Stimulated activated naive CD4-positive, alpha-beta T cell (primary cell): ENCODE data around the gene H3-3A.

Experiments used
- DNase-seq, 6 experiments: peaks; one replicate each; lab custom pipeline; 2025; lab: John Stamatoyannopoulos, UW

Gene H3-3A

DNA sequence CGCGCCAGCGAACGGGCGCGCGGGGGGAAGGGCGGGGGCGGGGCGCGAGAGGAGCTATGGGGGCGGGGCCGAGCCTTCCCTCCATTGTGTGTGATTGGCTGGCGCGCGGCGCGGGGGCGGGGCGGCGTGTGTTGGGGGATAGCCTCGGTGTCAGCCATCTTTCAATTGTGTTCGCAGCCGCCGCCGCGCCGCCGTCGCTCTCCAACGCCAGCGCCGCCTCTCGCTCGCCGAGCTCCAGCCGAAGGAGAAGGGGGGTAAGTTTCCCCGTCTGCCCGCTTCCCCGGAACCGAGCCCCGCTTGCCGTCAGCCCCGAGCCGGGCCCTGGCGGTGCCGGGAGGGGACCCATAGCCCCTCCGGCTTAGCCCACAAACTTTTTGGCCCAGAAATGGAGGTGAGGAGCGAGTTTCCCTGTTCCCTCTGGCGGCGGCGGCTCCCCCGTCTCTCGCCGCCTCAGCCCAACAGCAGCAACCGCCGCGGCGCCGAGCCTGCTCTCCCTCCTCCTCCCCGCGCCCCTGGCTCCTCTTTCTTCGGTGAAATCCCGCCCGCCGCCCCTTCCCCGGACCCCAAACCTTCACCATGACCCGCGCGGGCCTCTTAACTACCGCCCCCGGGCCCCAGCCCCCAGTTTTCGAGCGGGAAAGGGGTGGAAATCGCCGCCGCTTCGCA is at the start of gene H3-3A:
Gene H3-3A (plus strand): TSS at position 159 of the 666 bp plus-strand sequence. CDS start 1,636 bp downstream, outside the sequence.
- DNase-seq = peak; percentile 95 to 99 (median 98)

DNA sequence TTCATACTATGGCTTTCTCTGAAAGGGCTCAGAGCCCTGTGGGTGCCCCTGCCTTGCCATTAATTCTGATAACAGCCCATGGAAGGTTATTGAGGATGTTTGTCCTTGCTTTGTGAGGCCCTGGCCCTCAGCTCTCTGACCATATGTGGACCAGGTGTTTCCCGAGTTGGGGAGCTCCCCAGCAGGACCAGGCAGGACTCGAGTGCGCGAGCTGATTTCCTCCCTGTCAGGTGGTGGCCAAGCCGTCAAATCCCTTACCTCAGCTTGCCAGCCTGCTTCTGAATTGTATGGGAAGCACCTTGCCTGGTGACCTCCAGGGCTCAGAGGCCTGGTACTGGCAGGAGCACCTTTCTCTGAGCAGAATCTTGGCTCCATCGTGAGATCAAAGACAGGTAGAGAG is 45.4 kb upstream of the H3-3A start:
- DNase-seq = no peak

GRCh38 chr1:226019572-226019971 is 42.9 kb upstream of the H3-3A start:
- DNase-seq = no peak

- DNase-seq = no peak
Measured at GRCh38 chr1:226021401-226021800, 41.1 kb upstream of the H3-3A start.

DNA sequence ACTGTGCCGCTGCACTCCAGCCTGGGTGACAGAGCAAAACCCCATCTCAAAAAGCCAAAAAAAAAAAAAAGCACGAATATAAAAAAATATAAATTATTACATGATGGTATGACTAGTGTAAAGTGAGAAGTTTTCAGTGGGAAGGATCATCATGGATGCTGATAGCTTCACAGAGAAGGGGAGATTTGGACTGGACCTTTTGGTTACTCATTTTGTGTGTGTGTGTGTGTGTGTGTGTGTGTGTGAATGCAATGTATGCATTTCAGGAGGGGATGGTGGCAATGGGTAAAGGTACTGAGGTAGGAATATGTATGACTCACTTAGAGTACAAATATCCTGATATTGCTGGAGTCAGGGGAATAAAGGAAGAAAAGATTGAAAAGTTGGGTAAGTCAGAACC is 40.7 kb upstream of the H3-3A start:
- DNase-seq = no peak

DNA sequence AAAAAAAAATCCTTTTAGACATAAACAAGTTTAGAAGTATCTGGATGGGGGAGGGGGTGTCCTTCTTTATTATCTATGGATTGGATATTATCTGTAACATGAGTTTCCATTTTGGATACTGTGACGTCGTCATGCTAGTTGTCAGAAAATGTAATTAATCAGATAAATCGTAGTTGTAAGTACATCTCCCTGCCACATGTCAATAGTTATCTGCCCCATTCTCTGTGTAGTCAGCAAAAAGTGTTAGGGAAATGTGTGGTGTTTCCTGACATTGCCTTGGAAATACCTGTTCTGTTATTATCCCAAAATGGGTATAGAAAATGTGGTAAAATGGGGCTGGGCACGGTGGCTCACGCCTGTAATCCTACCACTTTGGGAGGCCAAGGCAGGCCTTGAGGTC is 38.8 kb upstream of the H3-3A start:
- DNase-seq = no peak

- no peak for DNase-seq
Measured at GRCh38 chr1:226026833-226027232, 35.7 kb upstream of the H3-3A start.

- DNase-seq = no peak
Measured at GRCh38 chr1:226027538-226028217, 34.8 kb upstream of the H3-3A start.

- no peak for DNase-seq
Measured at GRCh38 chr1:226029093-226029496, 33.4 kb upstream of the H3-3A start.

- DNase-seq = no peak
Measured at GRCh38 chr1:226029568-226030225, 32.8 kb upstream of the H3-3A start.

GRCh38 chr1:226033582-226033981 is 28.9 kb upstream of the H3-3A start:
- DNase-seq = no peak

DNA sequence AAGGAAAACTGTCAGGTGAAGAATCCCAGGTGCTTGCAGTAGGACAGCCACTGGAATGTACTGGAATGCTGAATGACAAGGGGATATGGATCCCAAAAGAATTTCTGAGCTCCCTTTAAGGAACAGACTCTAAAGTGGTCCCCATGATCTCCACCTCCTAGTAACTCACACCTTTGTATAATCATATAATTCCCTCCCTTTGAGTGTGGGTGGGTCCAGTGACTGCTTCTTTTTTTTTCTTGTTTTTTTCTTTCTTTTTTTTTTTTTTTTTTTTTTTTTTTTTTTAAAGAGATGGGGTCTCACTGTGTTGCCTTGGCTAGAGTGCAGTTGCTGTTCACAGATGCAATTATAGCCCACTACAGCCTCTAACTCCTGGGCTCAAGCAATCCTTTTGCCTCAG is 28.5 kb upstream of the H3-3A start:
- no peak for DNase-seq

DNA sequence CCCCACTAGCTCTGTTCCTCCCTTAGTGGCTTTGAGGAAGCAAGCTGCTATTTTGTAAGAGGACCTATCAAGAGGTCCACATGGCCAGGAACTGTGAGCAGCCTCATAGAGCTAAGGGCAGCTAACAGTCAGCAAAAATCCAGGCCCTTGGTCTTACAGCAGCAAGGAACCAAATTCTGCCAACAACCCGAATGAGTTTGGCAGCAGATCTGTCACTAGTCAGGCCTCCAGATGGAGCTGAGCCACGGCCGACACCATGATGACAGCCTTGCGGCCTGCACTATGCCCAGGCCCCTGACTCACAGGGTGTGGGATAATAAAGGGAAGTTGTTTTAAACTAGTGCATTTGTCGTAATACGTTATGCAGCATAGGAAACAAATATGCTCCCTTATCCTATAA is 28.0 kb upstream of the H3-3A start:
- no peak for DNase-seq

DNA sequence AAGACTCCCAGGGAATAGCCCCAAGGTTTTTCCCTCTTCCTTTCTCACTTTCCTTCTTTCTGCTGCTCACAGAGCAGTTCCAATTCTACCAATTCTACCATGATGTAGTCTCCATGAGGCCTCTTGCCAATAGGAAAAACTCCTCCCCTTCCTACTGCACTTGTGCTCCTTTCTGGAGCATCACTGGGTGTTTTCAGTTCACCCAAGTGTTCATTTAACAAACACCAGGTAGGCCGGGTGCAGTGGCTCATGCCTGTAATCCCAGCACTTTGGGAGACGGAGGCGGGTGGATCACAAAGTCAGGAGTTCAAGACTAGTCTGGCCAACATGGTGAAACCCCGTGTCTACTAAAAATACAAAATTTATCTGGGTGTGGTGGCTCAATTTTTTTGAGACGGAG is 26.6 kb upstream of the H3-3A start:
- DNase-seq = no peak

- no peak for DNase-seq
Measured at GRCh38 chr1:226038661-226039060, 23.9 kb upstream of the H3-3A start.

DNA sequence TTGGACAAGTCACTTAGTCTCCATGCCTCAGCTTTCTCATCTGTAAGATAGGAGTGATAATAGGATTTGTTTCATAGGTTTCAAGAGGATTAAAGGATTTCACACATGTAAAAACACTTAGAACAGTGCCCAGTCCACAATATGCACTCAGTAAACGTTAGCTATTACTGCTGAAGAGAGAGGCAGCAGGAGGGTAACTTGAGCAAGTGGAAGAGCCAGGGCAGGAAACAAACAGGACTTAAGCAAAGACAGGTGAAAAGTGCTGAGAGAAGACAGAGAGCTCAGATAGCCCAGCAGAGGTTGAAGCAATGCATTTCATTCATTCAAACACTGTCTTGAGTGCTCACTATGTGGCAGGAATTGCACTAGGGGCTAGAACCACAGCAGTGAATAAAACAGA is 21.1 kb upstream of the H3-3A start:
- DNase-seq = no peak

DNA sequence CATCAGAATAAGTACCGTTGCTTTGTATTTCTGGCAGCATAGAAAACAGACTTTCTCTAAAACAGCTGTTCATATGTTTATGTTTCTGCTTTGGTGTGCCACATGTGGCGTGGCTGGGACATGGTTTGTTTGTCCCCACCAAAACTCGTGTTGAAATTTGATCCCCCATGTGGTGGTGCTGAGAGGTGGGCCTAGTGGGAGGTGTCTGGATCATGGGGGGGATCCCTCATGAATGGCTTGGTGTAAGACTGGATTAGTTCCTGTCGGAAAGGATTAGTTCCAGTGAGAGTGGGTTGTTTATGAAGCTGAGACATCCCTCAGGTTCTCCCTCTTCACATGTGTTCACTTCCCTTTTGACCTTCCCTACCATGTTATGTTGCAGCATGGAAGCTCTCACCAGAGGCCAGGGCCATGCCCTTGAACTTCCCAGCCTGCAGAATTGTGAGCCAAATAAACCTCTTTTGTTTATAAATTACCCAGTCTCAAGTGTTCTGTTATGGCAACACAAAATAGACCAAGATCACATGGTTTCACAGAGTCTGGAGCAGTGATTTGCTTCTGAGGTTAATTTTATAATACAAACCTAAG is 17.9 kb upstream of the H3-3A start:
- DNase-seq = no peak

GRCh38 chr1:226046240-226046639 is 16.3 kb upstream of the H3-3A start:
- DNase-seq = no peak

- DNase-seq = no peak
Measured at GRCh38 chr1:226047495-226047894, 15.0 kb upstream of the H3-3A start.

GRCh38 chr1:226048886-226049285 is 13.6 kb upstream of the H3-3A start:
- DNase-seq = no peak

- DNase-seq = no peak
Measured at GRCh38 chr1:226050133-226050532, 12.4 kb upstream of the H3-3A start.

DNA sequence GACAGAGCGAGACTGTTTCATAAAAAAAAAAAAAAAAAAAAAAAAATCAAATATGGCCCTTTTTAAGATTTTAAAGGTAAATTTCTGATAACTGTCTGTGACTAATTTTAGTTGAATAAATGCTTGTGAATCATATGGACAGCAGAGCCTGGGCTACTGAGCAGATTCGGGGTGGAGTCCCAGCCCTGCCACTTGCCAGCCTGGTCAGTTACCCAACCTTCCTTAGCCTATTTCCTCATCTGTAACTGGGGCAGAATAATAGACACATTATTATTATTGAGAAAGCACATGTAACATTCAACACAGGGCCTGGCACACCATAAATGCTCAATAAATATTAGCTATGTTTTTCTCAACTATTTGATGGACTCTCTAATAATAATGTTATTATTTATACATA is 11.2 kb upstream of the H3-3A start:
- no peak for DNase-seq

DNA sequence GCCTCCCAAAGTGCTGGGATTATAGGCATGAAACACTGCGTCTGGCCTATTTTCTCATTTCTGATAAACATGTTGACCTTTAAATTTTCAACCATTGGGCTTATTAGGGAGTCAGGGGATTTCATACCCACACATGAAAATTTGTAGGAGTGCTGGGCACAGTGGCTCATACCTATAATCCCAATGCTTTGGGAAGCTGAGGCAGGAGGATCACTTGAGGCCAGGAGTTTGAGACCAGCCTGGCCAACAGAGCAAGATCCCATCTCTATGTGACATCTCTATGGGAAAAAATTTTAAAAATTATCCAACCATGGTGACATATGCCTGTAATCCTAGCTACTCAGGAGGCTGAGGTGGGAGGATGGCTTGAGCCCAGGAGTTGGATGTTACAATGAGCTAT is 10.5 kb upstream of the H3-3A start:
- no peak for DNase-seq
